Measurements from ENCODE around the gene ENHO. TPM values are rescaled to one million over a fixed set of nuclear protein-coding genes. Genes with fewer than 3 reads are reported as not detected.

ENHO gene
- total and polyA plus RNA-seq, 3 donors from 2014 or later: 24.7 to 31.2 (median 25.7) TPM

DNA sequence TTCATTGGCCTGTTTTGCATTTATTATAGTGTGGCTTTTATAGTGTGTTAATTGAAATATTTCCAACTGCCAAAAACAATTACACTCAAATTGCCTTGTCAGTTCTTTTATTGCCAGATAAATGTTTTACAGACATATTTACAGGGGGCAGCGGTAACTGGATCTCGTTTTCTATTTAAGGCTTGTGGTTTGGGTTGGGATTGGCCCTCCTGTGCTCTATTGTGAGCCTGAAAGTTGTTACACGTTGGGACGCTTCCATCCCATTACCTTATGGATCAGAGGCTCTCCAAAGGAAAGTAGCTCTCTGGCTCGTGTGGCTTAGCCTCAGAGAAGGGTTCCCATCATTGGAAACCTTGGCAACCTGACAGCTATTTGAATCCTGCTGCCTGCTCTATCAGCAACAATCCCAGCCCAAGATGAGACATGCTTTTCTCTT lies 43.3 kb downstream of the ENHO start:
- Histone ChIP-seq H3K36me3 (ENCODE audit: low read depth, missing control alignments) (no peaks in the 10 kb centered on the region), H3K27ac (no peak overlapping the region), H3K9me3 (no peaks in the 10 kb centered on the region), H3K4me1 (no peaks in the 10 kb centered on the region), H3K27me3 (no peaks in the 10 kb centered on the region), H3K4me3 (no peak overlapping the region)
- 47 to 54% methylated on average over 5 of the region's 5 CpGs for WGBS, 2 donors
- intact Hi-C loops (cut with DNase I; ENCODE audit: low total_unique reads): no loop called here
- TF ChIP-seq, protein P1, sequence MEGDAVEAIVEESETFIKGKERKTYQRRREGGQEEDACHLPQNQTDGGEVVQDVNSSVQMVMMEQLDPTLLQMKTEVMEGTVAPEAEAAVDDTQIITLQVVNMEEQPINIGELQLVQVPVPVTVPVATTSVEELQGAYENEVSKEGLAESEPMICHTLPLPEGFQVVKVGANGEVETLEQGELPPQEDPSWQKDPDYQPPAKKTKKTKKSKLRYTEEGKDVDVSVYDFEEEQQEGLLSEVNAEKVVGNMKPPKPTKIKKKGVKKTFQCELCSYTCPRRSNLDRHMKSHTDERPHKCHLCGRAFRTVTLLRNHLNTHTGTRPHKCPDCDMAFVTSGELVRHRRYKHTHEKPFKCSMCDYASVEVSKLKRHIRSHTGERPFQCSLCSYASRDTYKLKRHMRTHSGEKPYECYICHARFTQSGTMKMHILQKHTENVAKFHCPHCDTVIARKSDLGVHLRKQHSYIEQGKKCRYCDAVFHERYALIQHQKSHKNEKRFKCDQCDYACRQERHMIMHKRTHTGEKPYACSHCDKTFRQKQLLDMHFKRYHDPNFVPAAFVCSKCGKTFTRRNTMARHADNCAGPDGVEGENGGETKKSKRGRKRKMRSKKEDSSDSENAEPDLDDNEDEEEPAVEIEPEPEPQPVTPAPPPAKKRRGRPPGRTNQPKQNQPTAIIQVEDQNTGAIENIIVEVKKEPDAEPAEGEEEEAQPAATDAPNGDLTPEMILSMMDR (IDR thresholded peaks at IDR 0.05): no peak
- no peak for TF ChIP-seq POLR2A (IDR thresholded peaks at IDR 0.05)
- DNase-seq: no peak

- intact Hi-C loops (cut with DNase I; ENCODE audit: low total_unique reads): no loop called here
- H3K27ac ChIP-seq: no peak overlapping the region
- H3K4me3 ChIP-seq: no peak overlapping the region
- no peaks in the 10 kb centered on the region for H3K27me3 ChIP-seq
- no peak for DNase-seq
- TF ChIP-seq, protein P1 (IDR thresholded peaks at IDR 0.05): no peak
- TF ChIP-seq POLR2A (IDR thresholded peaks at IDR 0.05): no peak
- no peaks in the 10 kb centered on the region for H3K9me3 ChIP-seq
- no peaks in the 10 kb centered on the region for H3K36me3 ChIP-seq (ENCODE audit: low read depth, missing control alignments)
- 69 to 93% methylated on average over 1 of the region's 1 CpG for WGBS, 2 donors
- no peaks in the 10 kb centered on the region for H3K4me1 ChIP-seq
Measured at GRCh38 chr9:34477541-34477940, 45.2 kb downstream of the ENHO start.

- TF ChIP-seq POLR2A (IDR thresholded peaks at IDR 0.05): no peak
- Histone ChIP-seq H3K36me3 (ENCODE audit: low read depth, missing control alignments) (no peaks in the 10 kb centered on the region), H3K4me3 (no peak overlapping the region), H3K4me1 (no peaks in the 10 kb centered on the region), H3K27ac (no peak overlapping the region), H3K27me3 (no peaks in the 10 kb centered on the region), H3K9me3 (no peaks in the 10 kb centered on the region)
- no peak for DNase-seq
- WGBS, 2 donors: 36 to 45% methylated on average over 3 of the region's 3 CpGs
- intact Hi-C loops (cut with DNase I; ENCODE audit: low total_unique reads): no loop called here
Measured at GRCh38 chr9:34475097-34475496, 47.7 kb downstream of the ENHO start.

Small RNAs within 50 kb of the gene (small RNA-seq; reads per million reads assigned to genes)
- gene RN7SKP24: 0 reads per million in 2 donors

Other genes with a start within 250 kb of the ENHO start
- 10 to 100 TPM; 18.3 to 20.0 TPM for gene KIF24, start 193.7 kb downstream of the ENHO start, total RNA-seq
- 34.7 TPM for gene KIF24, start 193.7 kb downstream of the ENHO start, polyA plus RNA-seq (ENCODE audit: insufficient read depth, low read depth, low replicate concordance)
- 10 to 100 TPM; 16.7 to 20.9 TPM for gene NUDT2, start 193.4 kb downstream of the ENHO start, total RNA-seq
- 21.1 TPM for gene NUDT2, start 193.4 kb downstream of the ENHO start, polyA plus RNA-seq (ENCODE audit: insufficient read depth, low read depth, low replicate concordance)
- gene MYORG, start 146.1 kb downstream of the ENHO start, total RNA-seq: 1 to 10 TPM; 2.8 to 4.6 TPM
- 2.8 TPM for gene MYORG, start 146.1 kb downstream of the ENHO start, polyA plus RNA-seq (ENCODE audit: insufficient read depth, low read depth, low replicate concordance)
- 10 to 100 TPM; 12.6 to 17.9 TPM for gene FAM219A, start 64.4 kb downstream of the ENHO start, total RNA-seq
- 12.2 TPM for gene FAM219A, start 64.4 kb downstream of the ENHO start, polyA plus RNA-seq (ENCODE audit: insufficient read depth, low read depth, low replicate concordance)
- gene DNAI1, start 64.2 kb downstream of the ENHO start, total RNA-seq: 10 to 100 TPM; 22.7 to 36.7 TPM
- gene DNAI1, start 64.2 kb downstream of the ENHO start, polyA plus RNA-seq (ENCODE audit: insufficient read depth, low read depth, low replicate concordance): 109 TPM
- gene CNTFR, start 66.7 kb upstream of the ENHO start, total RNA-seq: 10 to 100 TPM; 16.0 TPM
- gene CNTFR, start 66.7 kb upstream of the ENHO start, polyA plus RNA-seq (ENCODE audit: insufficient read depth, low read depth, low replicate concordance): 11.8 TPM
- gene RPP25L, start 89.1 kb upstream of the ENHO start, total RNA-seq: 10 to 100 TPM; 23.5 to 26.8 TPM
- 25.1 TPM for gene RPP25L, start 89.1 kb upstream of the ENHO start, polyA plus RNA-seq (ENCODE audit: insufficient read depth, low read depth, low replicate concordance)
- 10 to 100 TPM; 55.1 to 78.5 TPM for gene DCTN3, start 97.5 kb upstream of the ENHO start, total RNA-seq
- gene DCTN3, start 97.5 kb upstream of the ENHO start, polyA plus RNA-seq (ENCODE audit: insufficient read depth, low read depth, low replicate concordance): 82.9 TPM
- under 1 TPM; 0.31 to 0.37 TPM for gene ARID3C, start 106.1 kb upstream of the ENHO start, total RNA-seq
- gene ARID3C, start 106.1 kb upstream of the ENHO start, polyA plus RNA-seq (ENCODE audit: insufficient read depth, low read depth, low replicate concordance): 0.45 TPM
- 10 to 100 TPM; 87.1 to 92.4 TPM for gene SIGMAR1, start 114.8 kb upstream of the ENHO start, total RNA-seq
- 50.3 TPM for gene SIGMAR1, start 114.8 kb upstream of the ENHO start, polyA plus RNA-seq (ENCODE audit: insufficient read depth, low read depth, low replicate concordance)
- gene GALT, start 123.7 kb upstream of the ENHO start, total RNA-seq: 10 to 100 TPM; 46.1 to 55.6 TPM
- gene GALT, start 123.7 kb upstream of the ENHO start, polyA plus RNA-seq (ENCODE audit: insufficient read depth, low read depth, low replicate concordance): 25.9 TPM
- 10 to 100 TPM; 39.8 to 58.0 TPM for gene IL11RA, start 129.2 kb upstream of the ENHO start, total RNA-seq
- 28.7 TPM for gene IL11RA, start 129.2 kb upstream of the ENHO start, polyA plus RNA-seq (ENCODE audit: insufficient read depth, low read depth, low replicate concordance)
- 1 to 10 TPM in 1 of 2 donors, not detected in 1; 3.1 TPM for gene CCL27, start 139.7 kb upstream of the ENHO start, total RNA-seq
- gene CCL27, start 139.7 kb upstream of the ENHO start, polyA plus RNA-seq (ENCODE audit: insufficient read depth, low read depth, low replicate concordance): 1.4 TPM
- not detected for gene CCL19, start 168.3 kb upstream of the ENHO start, total RNA-seq
- 15.5 TPM for gene CCL19, start 168.3 kb upstream of the ENHO start, polyA plus RNA-seq (ENCODE audit: insufficient read depth, low read depth, low replicate concordance)
- 1 to 10 TPM; 1.7 to 2.0 TPM for gene CCL21, start 187.1 kb upstream of the ENHO start, total RNA-seq
- gene CCL21, start 187.1 kb upstream of the ENHO start, polyA plus RNA-seq (ENCODE audit: insufficient read depth, low read depth, low replicate concordance): 76.3 TPM

Data from testis (tissue), 3 donors.